ENCODE measurements around the gene FAM168A. TPM values are rescaled to one million over a fixed set of nuclear protein-coding genes. Genes with fewer than 3 reads are reported as not detected.

Gene FAM168A
- total RNA-seq, 3 donors from 2014 or later (not counting 1 experiment from before 2014, with no cell fraction given) = 27.4 to 39.8 (median 30.4) TPM

DNA sequence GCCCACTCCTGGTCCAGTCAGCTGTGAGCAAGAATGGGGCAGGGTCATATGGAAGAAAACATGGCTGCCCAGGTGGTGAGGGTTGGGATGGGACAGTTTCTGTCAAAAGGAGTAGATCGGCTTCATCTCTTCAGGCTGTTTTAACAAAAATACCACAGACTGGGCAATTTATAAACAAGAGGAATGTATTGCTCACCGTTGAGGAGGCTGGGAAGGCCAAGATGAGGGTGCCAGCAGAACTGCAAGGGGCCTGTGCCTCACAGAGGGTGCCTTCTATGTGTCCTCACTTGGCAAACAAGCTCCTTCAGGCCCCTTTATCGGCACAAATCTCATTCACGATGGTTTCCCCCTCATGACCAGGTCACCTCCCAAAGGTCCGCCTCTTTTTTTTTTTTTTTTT is 239.8 kb downstream of the FAM168A start:
- Mint-ChIP-seq H3K4me1 (no peaks in the 10 kb centered on the region), H3K36me3 (no peaks in the 10 kb centered on the region), H3K9me3 (no peaks in the 10 kb centered on the region), H3K27ac (no peak overlapping the region), H3K4me3 (no peak overlapping the region), H3K27me3 (ENCODE audit: low read depth in 2 of 2) (no peaks in the 10 kb centered on the region)
- Histone ChIP-seq H3K36me3 (ENCODE audit: control insufficient read depth, insufficient read depth, low read length) (no peaks in the 10 kb centered on the region), H3K4me1 (ENCODE audit: control insufficient read depth, insufficient read depth, low read length) (no peaks in the 10 kb centered on the region), H3K27me3 (ENCODE audit: control insufficient read depth, insufficient read depth, low read length) (no peaks in the 10 kb centered on the region), H3K27ac (ENCODE audit: low read length) (no peak overlapping the region), H3K4me3 (ENCODE audit: low read length) (no peak overlapping the region), H3K9me3 (ENCODE audit: control insufficient read depth, insufficient read depth, low read length) (no peaks in the 10 kb centered on the region)
- WGBS (ENCODE audit: insufficient coverage) = 95% methylated on average over 4 of the region's 5 CpGs
- DNase-seq = no peak
- TF ChIP-seq, protein P1, sequence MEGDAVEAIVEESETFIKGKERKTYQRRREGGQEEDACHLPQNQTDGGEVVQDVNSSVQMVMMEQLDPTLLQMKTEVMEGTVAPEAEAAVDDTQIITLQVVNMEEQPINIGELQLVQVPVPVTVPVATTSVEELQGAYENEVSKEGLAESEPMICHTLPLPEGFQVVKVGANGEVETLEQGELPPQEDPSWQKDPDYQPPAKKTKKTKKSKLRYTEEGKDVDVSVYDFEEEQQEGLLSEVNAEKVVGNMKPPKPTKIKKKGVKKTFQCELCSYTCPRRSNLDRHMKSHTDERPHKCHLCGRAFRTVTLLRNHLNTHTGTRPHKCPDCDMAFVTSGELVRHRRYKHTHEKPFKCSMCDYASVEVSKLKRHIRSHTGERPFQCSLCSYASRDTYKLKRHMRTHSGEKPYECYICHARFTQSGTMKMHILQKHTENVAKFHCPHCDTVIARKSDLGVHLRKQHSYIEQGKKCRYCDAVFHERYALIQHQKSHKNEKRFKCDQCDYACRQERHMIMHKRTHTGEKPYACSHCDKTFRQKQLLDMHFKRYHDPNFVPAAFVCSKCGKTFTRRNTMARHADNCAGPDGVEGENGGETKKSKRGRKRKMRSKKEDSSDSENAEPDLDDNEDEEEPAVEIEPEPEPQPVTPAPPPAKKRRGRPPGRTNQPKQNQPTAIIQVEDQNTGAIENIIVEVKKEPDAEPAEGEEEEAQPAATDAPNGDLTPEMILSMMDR (IDR thresholded peaks at IDR 0.05) = no peak
- intact Hi-C loops (cut with micrococcal nuclease) = no loop called here
- ATAC-seq = no peak

DNA sequence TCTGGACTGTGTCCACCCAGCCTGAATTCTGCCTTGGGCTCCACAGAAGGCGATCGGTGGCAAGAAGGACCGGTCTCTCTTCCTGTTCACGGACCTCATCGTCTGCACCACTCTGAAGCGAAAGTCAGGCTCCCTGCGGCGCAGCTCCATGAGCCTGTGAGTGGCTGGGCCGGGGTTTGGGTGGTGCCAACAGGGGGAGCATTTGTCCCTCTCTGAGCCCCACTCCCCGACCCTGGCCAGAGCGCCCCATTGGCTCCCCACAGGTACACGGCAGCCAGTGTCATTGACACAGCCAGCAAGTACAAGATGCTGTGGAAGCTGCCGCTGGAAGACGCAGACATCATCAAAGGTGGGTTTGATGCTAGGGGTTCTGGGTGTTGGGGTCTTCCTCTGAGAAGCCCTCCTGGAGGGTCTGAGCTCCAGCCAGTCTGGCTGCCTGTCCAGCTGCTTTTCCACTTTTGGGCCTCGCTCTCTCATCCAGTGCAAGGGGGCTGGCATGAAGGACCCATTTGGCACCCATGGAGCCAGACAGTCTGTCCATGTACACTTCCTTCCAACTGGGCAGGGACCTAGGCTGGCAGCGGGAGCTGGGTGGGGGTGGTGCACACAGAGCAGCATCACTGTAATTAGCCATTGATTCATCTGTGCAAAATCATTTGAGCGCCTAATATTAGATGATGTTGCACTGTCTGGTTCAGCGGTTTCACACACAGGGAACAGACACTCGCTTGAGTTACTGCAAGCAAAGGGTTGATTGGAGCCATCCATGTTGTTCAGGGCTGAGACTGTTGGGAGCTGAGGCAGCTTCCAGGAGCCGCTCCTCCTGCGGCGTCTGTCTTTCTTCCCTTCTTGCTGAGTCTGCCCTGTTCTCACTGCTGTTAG is 240.7 kb downstream of the FAM168A start:
- Histone ChIP-seq H3K9me3 (ENCODE audit: control insufficient read depth, insufficient read depth, low read length) (no peaks in the 10 kb centered on the region), H3K27ac (ENCODE audit: low read length) (no peak overlapping the region), H3K4me3 (ENCODE audit: low read length) (no peak overlapping the region), H3K36me3 (ENCODE audit: control insufficient read depth, insufficient read depth, low read length) (no peaks in the 10 kb centered on the region), H3K27me3 (ENCODE audit: control insufficient read depth, insufficient read depth, low read length) (no peaks in the 10 kb centered on the region), H3K4me1 (ENCODE audit: control insufficient read depth, insufficient read depth, low read length) (no peaks in the 10 kb centered on the region)
- no peaks in the 10 kb centered on the region for H3K9me3 Mint-ChIP-seq
- no peak overlapping the region for H3K27ac Mint-ChIP-seq
- DNase-seq (no peak), ATAC-seq (no peak)
- no peaks in the 10 kb centered on the region for H3K27me3 Mint-ChIP-seq (ENCODE audit: low read depth in 2 of 2)
- H3K36me3 Mint-ChIP-seq = no peaks in the 10 kb centered on the region
- 93% methylated on average over 22 of the region's 22 CpGs for WGBS (ENCODE audit: insufficient coverage)
- H3K4me1 Mint-ChIP-seq = no peaks in the 10 kb centered on the region
- TF ChIP-seq, protein P1 (IDR thresholded peaks at IDR 0.05) = no peak
- intact Hi-C loops (cut with micrococcal nuclease) = no loop called here
- H3K4me3 Mint-ChIP-seq = no peak overlapping the region

DNA sequence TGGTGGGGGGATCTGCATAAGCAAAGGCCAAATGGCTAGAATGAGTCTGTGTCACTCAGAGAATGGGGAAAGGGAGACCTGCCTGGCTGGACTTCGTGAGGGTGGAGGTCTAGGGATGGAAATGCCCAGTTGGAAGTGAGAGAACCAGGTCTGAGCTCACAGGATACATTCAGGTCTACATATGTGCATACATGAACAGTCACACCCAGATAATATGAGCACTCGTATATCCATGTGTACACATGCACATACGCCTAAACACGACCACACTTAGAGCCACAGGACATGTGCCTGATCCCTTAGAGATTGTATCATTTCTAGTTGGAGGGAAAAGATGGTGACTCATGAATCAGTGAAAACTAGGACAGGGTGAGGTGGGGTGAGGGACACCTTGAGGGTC is 242.8 kb downstream of the FAM168A start:
- H3K27me3 ChIP-seq (ENCODE audit: control insufficient read depth, insufficient read depth, low read length) = no peaks in the 10 kb centered on the region
- no peaks in the 10 kb centered on the region for H3K4me1 ChIP-seq (ENCODE audit: control insufficient read depth, insufficient read depth, low read length)
- H3K27me3 Mint-ChIP-seq (ENCODE audit: low read depth in 2 of 2) = no peaks in the 10 kb centered on the region
- intact Hi-C loops (cut with micrococcal nuclease) = no loop called here
- H3K4me3 Mint-ChIP-seq = no peak overlapping the region
- no peak for DNase-seq
- ATAC-seq = no peak
- no peak overlapping the region for H3K27ac ChIP-seq (ENCODE audit: low read length)
- no peaks in the 10 kb centered on the region for H3K9me3 ChIP-seq (ENCODE audit: control insufficient read depth, insufficient read depth, low read length)
- TF ChIP-seq, protein P1 (IDR thresholded peaks at IDR 0.05) = no peak
- H3K9me3 Mint-ChIP-seq = no peaks in the 10 kb centered on the region
- 95% methylated on average over 4 of the region's 4 CpGs for WGBS (ENCODE audit: insufficient coverage)
- H3K27ac Mint-ChIP-seq = no peak overlapping the region
- no peak overlapping the region for H3K4me3 ChIP-seq (ENCODE audit: low read length)
- peaks cover 0 to 5% of the 10 kb centered on the region in 2 donors for H3K4me1 Mint-ChIP-seq
- H3K36me3 ChIP-seq (ENCODE audit: control insufficient read depth, insufficient read depth, low read length) = no peaks in the 10 kb centered on the region
- H3K36me3 Mint-ChIP-seq = no peaks in the 10 kb centered on the region

Data from natural killer cell (primary cell).